GM06990 (cell line): ENCODE measurements around the gene SUPT4H1.

Source experiments
- DNase-seq: peaks from one replicate; pipeline ENCODE4 v3.0.0-alpha.2; 2011; ENCODE audit not compliant: insufficient read length; ENCODE audit errors: extremely low read depth
- H3K27me3 ChIP-seq: replicated peaks from 2 replicates; pipeline ENCODE4 v1.6.0; 2011; ENCODE audit warnings: low read length; ENCODE audit not compliant: control insufficient read depth, insufficient read depth
- H3K36me3 ChIP-seq: 2 replicates; pipeline ENCODE4 v1.5.1; 2011; ENCODE audit warnings: low read length; ENCODE audit not compliant: control insufficient read depth, insufficient read depth
- H3K4me3 ChIP-seq: replicated peaks from 2 replicates; pipeline ENCODE4 v1.5.1; 2011; ENCODE audit warnings: low read depth, mild to moderate bottlenecking, control low read depth, low read length
- CTCF ChIP-seq: IDR thresholded peaks from 2 replicates; pipeline ENCODE4 v1.5.1; 2011; ENCODE audit warnings: low read length, control low read depth, mild to moderate bottlenecking, inconsistent platforms; ENCODE audit not compliant: insufficient read depth, poor library complexity, severe bottlenecking

The SUPT4H1 gene

GRCh38 chr17:58308173-58308984 lies 43.6 kb downstream of the SUPT4H1 start:
- TF ChIP-seq CTCF = peak; percentile 31
- Histone ChIP-seq H3K36me3 (no peaks in the 10 kb centered on the region), H3K4me3 (no peak overlapping the region), H3K27me3 (no peaks in the 10 kb centered on the region)
- no peak for DNase-seq

GRCh38 chr17:58307468-58308172 lies 44.4 kb downstream of the SUPT4H1 start:
- no peaks in the 10 kb centered on the region for H3K36me3 ChIP-seq

GRCh38 chr17:58306131-58306951 lies 45.7 kb downstream of the SUPT4H1 start:
- no peaks in the 10 kb centered on the region for H3K27me3 ChIP-seq
- no peak for DNase-seq
- H3K36me3 ChIP-seq = no peaks in the 10 kb centered on the region
- no peak overlapping the region for H3K4me3 ChIP-seq
- no peak for TF ChIP-seq CTCF

More at GRCh38 chr17:58307468-58308172, 44.4 kb downstream of the SUPT4H1 start:
- H3K27me3 ChIP-seq = no peaks in the 10 kb centered on the region
- no peak for DNase-seq
- TF ChIP-seq CTCF = no peak
- H3K4me3 ChIP-seq = no peak overlapping the region

DNA sequence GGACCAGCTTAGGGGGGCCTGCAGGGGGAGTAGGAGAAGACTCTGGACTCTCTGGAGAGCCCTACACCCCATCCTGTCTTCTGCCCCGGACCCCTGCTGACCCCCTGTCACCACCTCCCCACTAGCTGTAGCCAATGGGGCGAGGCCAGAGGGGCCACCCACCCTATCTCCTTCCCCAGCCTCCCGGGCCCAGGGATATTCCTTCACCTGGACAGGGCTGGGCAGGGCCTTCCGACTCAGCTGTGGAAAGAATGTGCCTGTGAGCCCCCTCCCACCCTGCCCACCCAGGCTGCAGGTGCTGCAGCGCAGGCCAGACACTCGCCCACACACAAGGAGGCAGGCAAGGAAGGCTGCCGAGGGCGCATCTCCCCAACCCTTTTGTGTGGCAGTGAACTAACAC lies 46.4 kb downstream of the SUPT4H1 start:
- Histone ChIP-seq H3K36me3 (no peaks in the 10 kb centered on the region), H3K27me3 (no peaks in the 10 kb centered on the region), H3K4me3 (no peak overlapping the region)
- TF ChIP-seq CTCF = no peak
- no peak for DNase-seq

GRCh38 chr17:58304750-58305486 lies 47.1 kb downstream of the SUPT4H1 start:
- DNase-seq = no peak
- H3K27me3 ChIP-seq = no peaks in the 10 kb centered on the region
- H3K36me3 ChIP-seq = no peaks in the 10 kb centered on the region
- no peak for TF ChIP-seq CTCF
- no peak overlapping the region for H3K4me3 ChIP-seq
